Effector memory CD4-positive, alpha-beta T cell (primary cell): ENCODE data around the gene MICB.
A peak's percentile ranks its signal among the peaks of the same experiment; 100 is the strongest.
"Not testable (repeated sequence)": the region's sequence is repeated elsewhere in the genome, so short reads cannot be mapped to it uniquely, and the experiment has no call there.

ENCODE experiments used
- DNase-seq, 3 donors: peaks; one replicate each; pipeline ENCODE4 v3.0.0-alpha.2; 2020
- H3K27ac ChIP-seq: 2 replicates; pipeline ENCODE4 v1.7.0; 2013; ENCODE audit warnings: mild to moderate bottlenecking, low read length, moderate library complexity; ENCODE audit not compliant: insufficient read depth, poor library complexity, severe bottlenecking
- H3K27me3 ChIP-seq: replicated peaks from 2 replicates; pipeline ENCODE4 v1.7.0; 2013; ENCODE audit warnings: mild to moderate bottlenecking, low read length; ENCODE audit not compliant: insufficient read depth, control insufficient read depth, poor library complexity, severe bottlenecking
- H3K36me3 ChIP-seq: 2 replicates; pipeline ENCODE4 v1.7.0; 2013; ENCODE audit warnings: mild to moderate bottlenecking, low read length, moderate library complexity; ENCODE audit not compliant: control insufficient read depth, insufficient read depth
- H3K4me1 ChIP-seq: 2 replicates; pipeline ENCODE4 v1.7.0; 2013; ENCODE audit warnings: low read length, mild to moderate bottlenecking; ENCODE audit not compliant: control insufficient read depth, insufficient read depth, poor library complexity, severe bottlenecking
- H3K4me3 ChIP-seq: 2 replicates; pipeline ENCODE4 v1.7.0; 2013; ENCODE audit warnings: low read length, low read depth, mild to moderate bottlenecking; ENCODE audit not compliant: insufficient read depth, poor library complexity, severe bottlenecking
- H3K9me3 ChIP-seq: 2 replicates; pipeline ENCODE4 v1.7.0; 2013; ENCODE audit warnings: mild to moderate bottlenecking, low read length, moderate library complexity; ENCODE audit not compliant: control insufficient read depth
- total RNA-seq, 3 donors: gene quantifications; one replicate each; lab custom pipeline; 2026; lab: John Stamatoyannopoulos, UW

The MICB gene
- total RNA-seq = 33.0 to 35.6 (median 33.0) reads per million in 3 donors

DNA sequence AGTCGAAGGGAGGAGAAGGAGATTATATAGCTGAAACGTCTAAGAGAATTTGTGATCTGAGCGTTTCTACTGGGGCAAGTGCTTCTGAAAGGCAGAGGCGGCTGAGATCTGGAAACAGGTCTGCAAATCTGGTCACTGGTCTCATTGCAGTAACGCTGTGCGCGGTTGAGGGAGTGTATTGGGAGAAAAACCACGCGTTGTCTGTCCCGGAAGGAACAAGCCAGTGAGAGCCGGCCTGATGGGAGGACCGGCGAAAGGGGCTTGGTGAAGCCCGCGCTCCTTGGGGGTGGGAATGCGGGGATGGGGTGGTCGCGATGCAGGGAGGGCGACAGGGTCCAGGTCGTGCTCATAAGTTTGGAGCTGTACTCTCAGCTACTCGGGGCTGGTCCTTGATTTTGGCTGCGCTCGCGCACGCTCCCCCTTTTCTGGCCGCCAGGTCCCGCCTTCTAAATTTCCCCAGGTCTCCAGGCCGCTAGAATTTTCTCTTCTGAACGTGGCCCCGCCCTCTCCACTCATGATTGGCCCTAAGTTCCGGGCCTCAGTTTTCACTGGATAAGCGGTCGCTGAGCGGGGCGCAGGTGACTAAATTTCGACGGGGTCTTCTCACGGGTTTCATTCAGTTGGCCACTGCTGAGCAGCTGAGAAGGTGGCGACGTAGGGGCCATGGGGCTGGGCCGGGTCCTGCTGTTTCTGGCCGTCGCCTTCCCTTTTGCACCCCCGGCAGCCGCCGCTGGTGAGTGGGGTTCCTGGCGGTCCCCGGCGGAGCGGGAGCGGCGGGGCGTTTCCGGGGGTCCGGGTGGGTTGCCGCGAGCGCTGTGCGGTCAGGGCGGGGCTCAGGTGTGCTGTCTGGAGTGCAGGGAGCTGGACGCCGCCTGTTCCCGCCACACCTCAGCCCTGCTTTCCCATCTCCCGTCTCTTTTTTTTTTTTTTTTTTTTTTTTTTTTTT is at the start of gene MICB:
Gene MICB (plus strand): TSS at position 615 of the 946 bp plus-strand sequence. CDS start 49 bp downstream, at position 664.
- H3K27ac ChIP-seq = peak within 1 kb of the TSS; percentile 78
- peak; percentile 78 to 87 (median 87) for DNase-seq
- no peaks in the 10 kb centered on the region for H3K36me3 ChIP-seq
- H3K9me3 ChIP-seq = no peaks in the 10 kb centered on the region
- H3K27me3 ChIP-seq = no peaks in the 10 kb centered on the region
- peak within 1 kb of the TSS; percentile 89 for H3K4me3 ChIP-seq
- peaks cover 29% of the 10 kb centered on the region for H3K4me1 ChIP-seq

DNA sequence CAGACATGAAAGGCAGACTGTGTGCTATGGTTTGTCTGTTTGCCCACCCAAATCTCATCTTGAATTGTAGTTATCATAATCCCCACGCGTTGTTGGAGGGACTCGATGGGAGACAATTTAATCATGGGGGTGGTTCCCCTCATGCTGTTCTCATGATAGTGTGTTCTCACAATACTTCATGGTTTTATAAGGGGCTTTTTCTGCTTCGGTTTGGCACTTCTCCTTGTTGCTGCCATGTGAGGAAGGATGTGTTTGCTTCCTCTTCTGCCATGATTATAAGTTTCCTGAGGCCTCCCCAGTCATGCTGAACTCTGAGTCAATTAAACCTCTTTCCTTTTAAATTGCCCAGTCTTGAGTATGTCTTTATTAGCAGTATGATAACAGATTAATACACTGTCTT is 47.2 kb upstream of the MICB start:
- H3K27me3 ChIP-seq = no peaks in the 10 kb centered on the region
- H3K4me3 ChIP-seq = no peak overlapping the region
- H3K36me3 ChIP-seq = no peaks in the 10 kb centered on the region
- H3K9me3 ChIP-seq = no peaks in the 10 kb centered on the region
- no peaks in the 10 kb centered on the region for H3K4me1 ChIP-seq
- H3K27ac ChIP-seq = no peak overlapping the region
- DNase-seq = no peak

DNA sequence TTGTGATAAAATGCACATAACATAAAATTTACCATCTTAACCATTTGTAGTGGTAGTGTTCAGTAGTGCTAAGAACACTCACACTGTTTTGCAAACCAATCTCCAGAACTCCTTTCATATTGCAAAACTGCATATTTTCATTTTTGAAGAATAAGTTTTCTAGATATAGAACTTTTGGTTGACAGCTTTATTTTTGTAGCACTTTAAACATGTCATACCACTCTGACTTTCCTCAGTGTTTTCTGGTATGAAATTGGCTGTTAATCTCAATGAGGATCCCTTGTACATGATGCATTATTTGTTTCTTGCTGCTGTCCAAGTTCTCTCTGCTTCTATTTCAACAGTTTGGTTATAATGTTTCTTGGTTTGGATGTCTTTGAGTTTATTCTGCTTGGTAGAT is 45.1 kb upstream of the MICB start:
- Histone ChIP-seq H3K27ac (no peak overlapping the region), H3K9me3 (no peaks in the 10 kb centered on the region), H3K27me3 (no peaks in the 10 kb centered on the region), H3K36me3 (no peaks in the 10 kb centered on the region), H3K4me1 (no peaks in the 10 kb centered on the region), H3K4me3 (no peak overlapping the region)
- DNase-seq = no peak

DNA sequence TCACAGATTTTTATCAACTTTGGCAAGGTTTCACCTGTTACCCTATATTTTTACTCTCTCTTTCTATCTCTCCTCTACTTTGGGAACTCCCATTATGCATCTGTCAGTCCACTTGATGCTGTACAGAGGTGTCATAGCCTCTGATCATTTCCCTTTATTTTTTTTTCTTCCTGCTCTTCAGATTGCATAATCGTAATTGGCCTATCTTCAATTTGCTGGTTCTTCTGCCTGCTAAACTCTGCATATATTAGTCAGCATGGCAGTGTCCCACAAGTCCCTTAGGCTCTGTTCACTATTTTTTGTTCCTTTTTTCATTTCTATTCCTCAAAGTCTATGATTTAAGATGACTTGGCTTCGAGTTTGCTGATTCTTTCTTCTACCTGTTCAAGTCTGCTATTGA is 44.7 kb upstream of the MICB start:
- H3K27me3 ChIP-seq = no peaks in the 10 kb centered on the region
- no peaks in the 10 kb centered on the region for H3K4me1 ChIP-seq
- H3K27ac ChIP-seq = no peak overlapping the region
- no peak overlapping the region for H3K4me3 ChIP-seq
- no peak for DNase-seq
- no peaks in the 10 kb centered on the region for H3K36me3 ChIP-seq
- no peaks in the 10 kb centered on the region for H3K9me3 ChIP-seq

DNA sequence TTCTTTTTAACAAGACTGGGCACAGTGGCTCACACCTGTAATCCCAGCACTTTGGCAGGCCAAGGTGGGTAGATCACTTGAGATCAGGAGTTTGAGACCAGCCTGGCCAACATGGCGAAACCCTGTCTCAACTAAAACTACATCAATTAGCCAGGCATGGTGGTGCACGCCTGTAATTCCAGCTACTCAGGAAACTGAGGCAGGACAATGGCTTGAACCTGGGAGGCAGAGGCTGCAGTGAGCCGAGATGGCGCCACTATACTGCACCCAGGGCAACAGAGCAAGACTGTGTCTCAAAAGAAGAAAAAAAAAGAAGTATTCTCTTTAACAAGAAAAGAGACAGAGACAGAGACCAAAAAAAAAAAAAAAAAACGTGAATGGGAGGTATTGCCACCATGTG is 38.1 kb upstream of the MICB start:
- H3K36me3 ChIP-seq, H3K27me3 ChIP-seq, H3K4me3 ChIP-seq, H3K27ac ChIP-seq, DNase-seq, H3K9me3 ChIP-seq: not testable (repeated sequence)
- peaks cover 15% of the 10 kb centered on the region for H3K4me1 ChIP-seq

DNA sequence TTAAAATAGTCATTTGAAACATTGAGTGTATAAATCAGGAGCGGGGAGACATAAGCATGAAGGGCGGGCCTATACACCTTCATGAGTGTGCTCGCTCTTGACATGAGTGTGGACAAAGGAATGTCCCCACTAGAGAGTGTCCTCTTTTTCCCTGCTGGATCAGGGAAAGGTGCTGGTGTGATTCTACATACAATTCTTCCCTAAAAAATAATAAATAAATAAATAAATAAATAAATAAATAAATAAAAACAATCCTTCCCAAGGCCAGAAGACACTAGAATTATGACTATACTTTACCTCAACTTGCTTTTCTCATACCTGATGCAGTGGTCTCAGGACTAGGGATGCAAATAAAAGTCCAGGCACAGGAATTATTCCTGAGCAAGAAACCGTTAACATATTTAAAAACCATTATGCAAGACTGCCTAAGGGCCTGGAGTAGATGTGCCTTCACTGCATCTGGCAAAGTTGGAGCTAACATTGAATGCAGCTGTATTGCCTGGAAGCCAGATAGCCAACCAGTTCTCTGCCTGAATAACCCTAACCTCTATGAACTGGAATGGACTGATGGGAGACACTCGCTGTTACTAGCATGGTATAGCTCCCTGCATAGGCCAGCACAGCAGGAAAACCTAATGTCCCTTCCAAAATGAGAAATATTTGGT is 37.5 kb upstream of the MICB start:
- Histone ChIP-seq H3K9me3 (no peaks in the 10 kb centered on the region), H3K27ac (no peak overlapping the region), H3K36me3 (peaks cover 3% of the 10 kb centered on the region), H3K27me3 (no peaks in the 10 kb centered on the region), H3K4me1 (peaks cover 21% of the 10 kb centered on the region), H3K4me3 (no peak overlapping the region)
- no peak for DNase-seq

DNA sequence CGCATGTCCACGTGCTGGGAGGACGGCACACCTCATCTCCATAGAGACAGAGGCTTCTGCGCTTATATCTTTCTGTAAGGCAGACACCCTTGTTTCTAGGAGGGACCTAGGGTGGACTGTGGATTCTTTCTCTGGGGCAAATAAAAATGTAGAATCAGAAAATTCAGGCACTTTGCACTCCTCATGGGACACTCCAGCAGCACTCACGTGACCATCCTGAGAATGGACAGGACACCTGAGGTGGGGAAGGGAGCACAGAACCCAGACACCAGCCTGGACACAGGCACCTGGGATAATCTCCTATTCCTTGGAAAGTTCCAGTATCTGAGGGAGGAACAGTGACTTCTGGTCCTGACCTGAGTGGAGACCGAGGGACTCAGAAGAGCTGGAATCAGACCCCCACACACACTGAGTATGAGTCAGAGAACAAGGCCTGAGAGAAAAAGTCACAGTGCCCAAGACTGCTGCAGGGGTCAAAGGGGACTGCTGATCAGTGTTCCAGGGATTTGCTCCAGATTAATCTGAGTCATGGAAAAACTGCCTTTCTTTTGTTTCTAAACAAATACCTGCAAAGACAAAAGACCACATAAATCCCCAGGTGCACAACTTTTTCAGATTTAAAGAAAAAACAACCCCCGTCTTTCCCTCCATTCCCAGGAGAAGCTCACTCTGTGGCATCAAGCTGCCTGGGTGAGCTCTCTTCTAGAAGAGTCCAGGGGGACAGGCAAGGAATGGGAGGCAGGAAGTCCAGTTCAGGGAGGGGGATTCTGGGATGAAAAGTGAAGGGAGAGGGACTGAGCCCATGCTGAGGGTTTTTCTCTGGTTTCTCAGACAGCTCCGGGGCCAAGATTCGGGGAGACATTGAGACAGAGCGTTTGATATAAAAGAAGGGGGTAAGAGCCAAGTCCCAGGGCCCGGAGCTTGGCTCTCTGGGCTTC is 35.6 kb upstream of the MICB start:
- DNase-seq = no peak
- Histone ChIP-seq H3K9me3 (no peaks in the 10 kb centered on the region), H3K4me3 (peak overlapping the region; percentile 97), H3K36me3 (peaks cover 3% of the 10 kb centered on the region), H3K27me3 (no peaks in the 10 kb centered on the region), H3K4me1 (peaks cover 39% of the 10 kb centered on the region), H3K27ac (peak overlapping the region; percentile 98)

DNA sequence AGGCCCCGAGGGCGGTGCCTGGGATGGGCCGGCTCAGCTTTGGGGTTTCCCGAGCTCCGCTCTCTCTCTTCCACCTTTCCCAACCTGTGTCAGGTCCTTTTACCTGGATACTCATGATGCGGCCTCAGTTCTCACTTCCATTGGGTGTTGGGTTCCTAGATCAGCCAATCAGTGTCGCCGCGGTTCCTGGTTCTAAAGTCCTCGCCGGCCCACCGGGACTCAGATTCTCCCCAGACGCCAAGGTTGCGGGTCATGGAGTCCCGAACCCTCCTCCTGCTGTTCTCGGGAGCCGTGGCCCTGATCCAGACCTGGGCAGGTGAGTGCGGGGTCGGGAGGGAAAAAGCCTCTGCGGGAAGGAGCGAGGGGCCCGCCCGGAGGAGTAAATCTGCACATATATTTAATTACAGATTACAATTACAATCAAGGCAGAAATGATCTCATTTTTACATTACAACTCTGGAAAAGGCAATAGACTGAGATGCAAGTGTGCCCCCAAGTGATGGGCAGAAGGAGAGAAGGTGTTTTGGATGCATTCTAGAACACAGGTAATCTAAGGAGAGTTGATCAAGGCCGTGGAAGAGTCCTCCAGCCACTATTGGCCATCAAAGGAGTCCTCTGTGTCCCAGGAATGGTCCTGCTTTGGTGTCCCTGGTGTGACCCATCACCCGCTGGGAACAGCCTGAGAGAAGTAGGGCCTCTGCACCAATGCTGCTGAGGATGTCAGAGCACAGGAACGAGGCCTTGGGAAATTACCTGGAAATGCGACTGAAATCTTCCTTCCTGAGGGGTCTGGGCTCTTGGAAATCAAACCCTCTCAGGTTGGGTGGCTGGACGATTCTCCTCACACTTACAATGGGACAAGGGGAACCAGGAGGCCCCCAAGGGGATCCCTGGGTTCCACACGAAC is 34.7 kb upstream of the MICB start:
- peaks cover 3% of the 10 kb centered on the region for H3K36me3 ChIP-seq
- peak; percentile 88 to 93 (median 92) for DNase-seq
- H3K9me3 ChIP-seq = no peaks in the 10 kb centered on the region
- H3K27ac ChIP-seq = peak overlapping the region; percentile 98
- peak overlapping the region; percentile 97 for H3K4me3 ChIP-seq
- H3K27me3 ChIP-seq = no peaks in the 10 kb centered on the region
- H3K4me1 ChIP-seq = peaks cover 42% of the 10 kb centered on the region
